Suprapubic skin (tissue), 4 donors: ENCODE results near the gene TMEM81. TPM values are rescaled to one million over a fixed set of nuclear protein-coding genes. Genes with fewer than 3 reads are reported as not detected.

ENCODE experiments used
- DNase-seq, 2 donors: peaks; one replicate each; pipeline ENCODE4 v3.0.0-alpha.2; 2019; ENCODE audit warnings: low spot score in 2 of 2
- H3K27ac ChIP-seq: fragments of 200-600 bp; sonication (generic); one replicate; pipeline ENCODE4 v1.5.1; 2019
- H3K27me3 ChIP-seq: fragments of 200-600 bp; sonication (generic); one replicate; pipeline ENCODE4 v1.5.1; 2019
- H3K36me3 ChIP-seq: fragments of 200-600 bp; sonication (generic); one replicate; pipeline ENCODE4 v1.5.1; 2019
- H3K4me1 ChIP-seq: fragments of 200-600 bp; sonication (generic); one replicate; pipeline ENCODE4 v1.5.1; 2019
- H3K4me3 ChIP-seq: fragments of 200-600 bp; sonication (generic); one replicate; pipeline ENCODE4 v1.5.1; 2019; ENCODE audit warnings: mild to moderate bottlenecking
- H3K9me3 ChIP-seq: fragments of 200-600 bp; sonication (generic); one replicate; pipeline ENCODE4 v1.5.1; 2019
- EP300 ChIP-seq: sonication (generic); formaldehyde crosslinking; IDR thresholded peaks from one replicate; pipeline ENCODE4 v1.6.1; 2017; ENCODE audit warnings: antibody characterized with exemption
- POLR2A ChIP-seq, 2 donors: fragments of 450-650 bp; IDR thresholded peaks; one replicate each; pipeline ENCODE4 v1.6.1; 2017; ENCODE audit warnings: antibody characterized with exemption in 2 of 2, mild to moderate bottlenecking in 2 of 2, moderate library complexity in 2 of 2
- POLR2AphosphoS5 ChIP-seq, 3 donors: sonication (generic); formaldehyde crosslinking; IDR thresholded peaks; one replicate each; pipeline ENCODE4 v1.6.1; 2017; ENCODE audit warnings: antibody characterized with exemption in 3 of 3
- WGBS: methylation state at CpG from one replicate; pipeline ENCODE4 v1.1.5; 2018; 5-methylcytosine and 5-hydroxymethylcytosine counted together
- total RNA-seq, 4 donors: library from RNA; depleted of rRNA; stranded (reverse); fragments of >200 nt; gene quantifications; one replicate each; pipeline ENCODE4 v1.1.0, GENCODE V29; 2016
- TF ChIP-seq, protein P1 (sequence below), 2 donors: fragments of 200-600 bp in 1 of 2; fragments of 450-650 bp in 1 of 2; sonication (generic) in 1 of 2; IDR thresholded peaks; one replicate each; pipeline ENCODE4 v1.5.1; 2016 to 2019; ENCODE audit warnings: antibody characterized with exemption in 2 of 2, mild to moderate bottlenecking in 1 of 2, moderate library complexity in 1 of 2

The TMEM81 gene
- total RNA-seq, 4 donors from 2014 or later, result 0.76 to 4.7 (median 2.8) TPM

DNA sequence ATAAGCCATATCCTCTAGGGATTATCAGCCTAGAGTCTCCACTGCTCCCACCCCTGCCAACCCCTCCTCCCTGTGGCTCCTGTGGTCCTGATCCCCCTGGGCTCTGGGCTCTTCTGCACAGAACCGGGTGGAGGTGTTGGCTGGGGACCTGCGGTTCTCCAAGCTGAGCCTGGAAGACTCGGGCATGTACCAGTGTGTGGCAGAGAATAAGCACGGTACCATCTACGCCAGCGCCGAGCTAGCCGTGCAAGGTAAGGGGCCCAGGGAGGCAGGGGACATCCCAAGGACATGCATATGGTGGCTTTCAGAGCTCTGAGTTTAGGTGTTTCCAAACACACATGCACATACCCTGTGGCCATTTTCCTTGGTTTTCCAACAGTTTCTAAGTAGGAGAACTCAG is 21.9 kb downstream of the TMEM81 start:
- DNase-seq, result no peak
- 94% methylated on average over 8 of the region's 8 CpGs for WGBS
- H3K27ac ChIP-seq, result no peak overlapping the region
- H3K4me1 ChIP-seq, result peaks cover 3% of the 10 kb centered on the region
- H3K9me3 ChIP-seq, result no peaks in the 10 kb centered on the region
- no peaks in the 10 kb centered on the region for H3K27me3 ChIP-seq
- H3K36me3 ChIP-seq, result no peaks in the 10 kb centered on the region
- TF ChIP-seq POLR2A (IDR thresholded peaks at IDR 0.05) (no peak), POLR2AphosphoS5 (IDR thresholded peaks at IDR 0.05) (no peak), EP300 (no peak)
- TF ChIP-seq, protein P1, sequence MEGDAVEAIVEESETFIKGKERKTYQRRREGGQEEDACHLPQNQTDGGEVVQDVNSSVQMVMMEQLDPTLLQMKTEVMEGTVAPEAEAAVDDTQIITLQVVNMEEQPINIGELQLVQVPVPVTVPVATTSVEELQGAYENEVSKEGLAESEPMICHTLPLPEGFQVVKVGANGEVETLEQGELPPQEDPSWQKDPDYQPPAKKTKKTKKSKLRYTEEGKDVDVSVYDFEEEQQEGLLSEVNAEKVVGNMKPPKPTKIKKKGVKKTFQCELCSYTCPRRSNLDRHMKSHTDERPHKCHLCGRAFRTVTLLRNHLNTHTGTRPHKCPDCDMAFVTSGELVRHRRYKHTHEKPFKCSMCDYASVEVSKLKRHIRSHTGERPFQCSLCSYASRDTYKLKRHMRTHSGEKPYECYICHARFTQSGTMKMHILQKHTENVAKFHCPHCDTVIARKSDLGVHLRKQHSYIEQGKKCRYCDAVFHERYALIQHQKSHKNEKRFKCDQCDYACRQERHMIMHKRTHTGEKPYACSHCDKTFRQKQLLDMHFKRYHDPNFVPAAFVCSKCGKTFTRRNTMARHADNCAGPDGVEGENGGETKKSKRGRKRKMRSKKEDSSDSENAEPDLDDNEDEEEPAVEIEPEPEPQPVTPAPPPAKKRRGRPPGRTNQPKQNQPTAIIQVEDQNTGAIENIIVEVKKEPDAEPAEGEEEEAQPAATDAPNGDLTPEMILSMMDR (IDR thresholded peaks at IDR 0.05), result no peak
- H3K4me3 ChIP-seq, result no peak overlapping the region

GRCh38 chr1:205061665-205062069 is 22.6 kb downstream of the TMEM81 start:
- no peak for DNase-seq
- H3K9me3 ChIP-seq, result no peaks in the 10 kb centered on the region
- no peaks in the 10 kb centered on the region for H3K27me3 ChIP-seq
- 29% methylated on average over 12 of the region's 13 CpGs for WGBS
- H3K4me1 ChIP-seq, result peaks cover 3% of the 10 kb centered on the region
- TF ChIP-seq, protein P1 (IDR thresholded peaks at IDR 0.05), result peak; percentile 69 to 87
- TF ChIP-seq EP300 (no peak), POLR2AphosphoS5 (IDR thresholded peaks at IDR 0.05) (no peak), POLR2A (IDR thresholded peaks at IDR 0.05) (no peak)
- no peak overlapping the region for H3K27ac ChIP-seq
- no peak overlapping the region for H3K4me3 ChIP-seq
- H3K36me3 ChIP-seq, result no peaks in the 10 kb centered on the region

DNA sequence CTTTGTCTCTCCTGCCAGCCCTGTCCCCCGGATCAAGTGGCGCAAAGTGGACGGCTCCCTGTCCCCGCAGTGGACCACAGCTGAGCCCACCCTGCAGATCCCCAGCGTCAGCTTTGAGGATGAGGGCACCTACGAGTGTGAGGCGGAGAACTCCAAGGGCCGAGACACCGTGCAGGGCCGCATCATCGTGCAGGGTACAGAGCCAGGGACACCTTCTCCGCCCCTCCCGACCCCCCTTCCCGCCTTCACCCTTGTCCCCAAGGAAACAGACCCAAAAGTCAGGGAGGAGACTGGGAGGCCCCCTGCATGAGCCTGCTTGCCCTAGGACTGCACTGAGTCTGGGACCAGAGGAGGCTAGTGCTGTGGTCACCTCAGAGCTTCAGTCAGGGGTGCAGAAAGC is 23.0 kb downstream of the TMEM81 start:
- H3K36me3 ChIP-seq, result no peaks in the 10 kb centered on the region
- H3K9me3 ChIP-seq, result no peaks in the 10 kb centered on the region
- WGBS, result 30% methylated on average over 2 of the region's 14 CpGs
- TF ChIP-seq, protein P1 (IDR thresholded peaks at IDR 0.05), result no peak
- no peak for TF ChIP-seq POLR2A (IDR thresholded peaks at IDR 0.05)
- TF ChIP-seq EP300, result no peak
- no peaks in the 10 kb centered on the region for H3K27me3 ChIP-seq
- H3K27ac ChIP-seq, result no peak overlapping the region
- DNase-seq, result no peak
- H3K4me3 ChIP-seq, result no peak overlapping the region
- peaks cover 3% of the 10 kb centered on the region for H3K4me1 ChIP-seq

GRCh38 chr1:205060746-205061145 is 23.5 kb downstream of the TMEM81 start:
- 86% methylated on average over 8 of the region's 10 CpGs for whole genome bisulfite sequencing
- H3K27ac ChIP-seq, result no peak overlapping the region
- H3K4me3 ChIP-seq, result no peak overlapping the region
- no peaks in the 10 kb centered on the region for H3K36me3 ChIP-seq
- no peak for DNase-seq
- peaks cover 3% of the 10 kb centered on the region for H3K4me1 ChIP-seq
- H3K27me3 ChIP-seq, result no peaks in the 10 kb centered on the region
- no peak for TF ChIP-seq POLR2AphosphoS5 (IDR thresholded peaks at IDR 0.05)
- TF ChIP-seq, protein P1 (IDR thresholded peaks at IDR 0.05), result no peak
- no peak for TF ChIP-seq POLR2A (IDR thresholded peaks at IDR 0.05)
- no peak for TF ChIP-seq EP300
- H3K9me3 ChIP-seq, result no peaks in the 10 kb centered on the region

DNA sequence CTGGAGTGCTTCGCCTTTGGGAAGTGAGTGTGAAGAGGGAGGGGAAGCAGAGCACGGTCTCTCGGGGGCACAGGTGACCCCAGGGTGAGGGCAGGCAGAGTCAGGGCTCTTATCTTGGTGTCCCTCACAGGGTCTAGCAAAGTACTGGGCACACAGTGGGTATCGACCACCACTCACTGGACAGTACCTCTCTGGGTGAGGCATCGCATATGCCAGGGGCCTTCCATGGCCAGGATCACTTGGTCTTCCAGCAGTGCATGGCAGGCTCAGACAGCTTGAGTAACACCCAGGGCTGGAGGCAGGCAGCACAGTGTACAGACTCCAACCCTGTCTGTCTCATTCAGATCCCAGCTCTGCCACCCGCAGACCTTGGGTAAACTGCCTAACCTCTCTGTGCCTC is 24.6 kb downstream of the TMEM81 start:
- Histone ChIP-seq H3K36me3 (no peaks in the 10 kb centered on the region), H3K27me3 (no peaks in the 10 kb centered on the region), H3K4me1 (peaks cover 3% of the 10 kb centered on the region), H3K9me3 (no peaks in the 10 kb centered on the region), H3K4me3 (no peak overlapping the region), H3K27ac (no peak overlapping the region)
- TF ChIP-seq EP300 (no peak), POLR2A (IDR thresholded peaks at IDR 0.05) (no peak), POLR2AphosphoS5 (IDR thresholded peaks at IDR 0.05) (no peak)
- TF ChIP-seq, protein P1 (IDR thresholded peaks at IDR 0.05), result no peak
- no peak for DNase-seq
- 93% methylated on average over 4 of the region's 6 CpGs for WGBS
